Measurements from ENCODE around the gene CCDC54. TPM values are rescaled to one million over a fixed set of nuclear protein-coding genes. Genes with fewer than 3 reads are reported as not detected.

Gene CCDC54
- total RNA-seq, 4 donors from 2014 or later: not detected

- no peak overlapping the region for H3K27ac ChIP-seq
- TF ChIP-seq CTCF (IDR thresholded peaks at IDR 0.05) (no peak), POLR2A (IDR thresholded peaks at IDR 0.05) (no peak)
- H3K4me1 ChIP-seq: no peaks in the 10 kb centered on the region
- no peak overlapping the region for H3K4me3 ChIP-seq
- no peaks in the 10 kb centered on the region for H3K9me3 ChIP-seq
- intact Hi-C loops (cut with DNase I): no loop called here
- DNase-seq: no peak
- WGBS, 2 donors: 50 to 55% methylated on average over 2 of the region's 2 CpGs
- no peaks in the 10 kb centered on the region for H3K36me3 ChIP-seq
- H3K27me3 ChIP-seq: no peaks in the 10 kb centered on the region
These were observed 7.7 kb downstream of the CCDC54 start for GRCh38 chr3:107384907-107385306.

- intact Hi-C loops (cut with DNase I): no loop called here
- Histone ChIP-seq H3K27me3 (no peaks in the 10 kb centered on the region), H3K9me3 (no peaks in the 10 kb centered on the region), H3K4me3 (no peak overlapping the region), H3K36me3 (no peaks in the 10 kb centered on the region), H3K4me1 (peaks cover 0 to 3% (median 0%) of the 10 kb centered on the region in 3 donors), H3K27ac (no peak overlapping the region)
- WGBS, 2 donors: 65 to 77% methylated on average over 3 of the region's 3 CpGs
- DNase-seq: no peak
- TF ChIP-seq POLR2A (IDR thresholded peaks at IDR 0.05): no peak
- no peak for TF ChIP-seq CTCF (IDR thresholded peaks at IDR 0.05)
These were observed 10.3 kb downstream of the CCDC54 start for GRCh38 chr3:107387555-107387954.

DNA sequence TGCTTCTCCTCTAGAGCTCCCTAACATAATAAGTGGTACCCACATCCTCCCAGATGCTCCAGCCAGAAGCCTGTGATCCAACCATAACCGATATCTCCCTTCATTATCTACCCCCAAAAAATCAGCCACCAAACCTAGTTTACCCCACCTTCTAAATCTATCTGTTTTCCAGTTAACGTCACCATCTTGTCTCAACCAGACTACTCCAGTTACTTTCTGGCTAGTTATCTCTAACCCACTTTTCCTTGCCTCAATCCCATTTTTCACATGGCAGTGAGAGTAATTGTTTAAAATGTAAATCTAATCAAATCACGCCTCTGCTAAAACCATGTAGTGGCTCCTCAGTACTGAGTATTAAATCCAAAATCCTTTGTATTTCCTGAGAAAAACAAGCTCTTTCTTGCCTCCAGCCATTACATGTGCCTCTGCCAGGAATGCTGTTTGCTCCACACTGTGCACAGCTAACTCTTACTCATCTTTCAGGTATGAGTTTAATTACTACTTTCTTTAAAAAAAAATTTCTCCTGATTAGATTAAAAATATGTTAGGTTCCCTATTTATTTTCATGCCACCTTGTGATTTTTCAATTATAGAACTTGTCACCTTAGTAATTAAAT lies 15.4 kb downstream of the CCDC54 start:
- Histone ChIP-seq H3K27ac (no peak overlapping the region), H3K9me3 (no peaks in the 10 kb centered on the region), H3K4me1 (peaks cover 0 to 4% (median 0%) of the 10 kb centered on the region in 3 donors), H3K36me3 (no peaks in the 10 kb centered on the region), H3K27me3 (no peaks in the 10 kb centered on the region), H3K4me3 (no peak overlapping the region)
- 35 to 50% methylated on average over 3 of the region's 3 CpGs for WGBS, 2 donors
- intact Hi-C loops (cut with DNase I): no loop called here
- no peak for DNase-seq
- TF ChIP-seq POLR2A (IDR thresholded peaks at IDR 0.05) (no peak), CTCF (IDR thresholded peaks at IDR 0.05) (no peak)

GRCh38 chr3:107394502-107394901 lies 17.3 kb downstream of the CCDC54 start:
- 67 to 75% methylated on average over 1 of the region's 1 CpG for WGBS, 2 donors
- TF ChIP-seq POLR2A (IDR thresholded peaks at IDR 0.05): no peak
- no peak for TF ChIP-seq CTCF (IDR thresholded peaks at IDR 0.05)
- Histone ChIP-seq H3K9me3 (no peaks in the 10 kb centered on the region), H3K27ac (no peak overlapping the region), H3K27me3 (no peaks in the 10 kb centered on the region), H3K36me3 (no peaks in the 10 kb centered on the region), H3K4me1 (peaks cover 0 to 4% (median 0%) of the 10 kb centered on the region in 3 donors), H3K4me3 (no peak overlapping the region)
- no peak for DNase-seq
- intact Hi-C loops (cut with DNase I): no loop called here

- intact Hi-C loops (cut with DNase I): no loop called here
- Histone ChIP-seq H3K9me3 (no peaks in the 10 kb centered on the region), H3K36me3 (no peaks in the 10 kb centered on the region), H3K4me1 (peaks cover 0 to 4% (median 0%) of the 10 kb centered on the region in 3 donors), H3K4me3 (no peak overlapping the region), H3K27ac (no peak overlapping the region), H3K27me3 (no peaks in the 10 kb centered on the region)
- WGBS, 2 donors: 75 to 86% methylated on average over 2 of the region's 2 CpGs
- DNase-seq: no peak
- no peak for TF ChIP-seq POLR2A (IDR thresholded peaks at IDR 0.05)
- no peak for TF ChIP-seq CTCF (IDR thresholded peaks at IDR 0.05)
These were observed 17.8 kb downstream of the CCDC54 start for GRCh38 chr3:107395066-107395465.
